Measurements from ENCODE around the gene TRIP12. TPM values are rescaled to one million over a fixed set of nuclear protein-coding genes. Genes with fewer than 3 reads are reported as not detected.
"Not testable (repeated sequence)": the region's sequence is repeated elsewhere in the genome, so short reads cannot be mapped to it uniquely, and the experiment has no call there.

The TRIP12 gene
- total RNA-seq, 1 experiment from 2014 or later: 97.9 TPM

DNA sequence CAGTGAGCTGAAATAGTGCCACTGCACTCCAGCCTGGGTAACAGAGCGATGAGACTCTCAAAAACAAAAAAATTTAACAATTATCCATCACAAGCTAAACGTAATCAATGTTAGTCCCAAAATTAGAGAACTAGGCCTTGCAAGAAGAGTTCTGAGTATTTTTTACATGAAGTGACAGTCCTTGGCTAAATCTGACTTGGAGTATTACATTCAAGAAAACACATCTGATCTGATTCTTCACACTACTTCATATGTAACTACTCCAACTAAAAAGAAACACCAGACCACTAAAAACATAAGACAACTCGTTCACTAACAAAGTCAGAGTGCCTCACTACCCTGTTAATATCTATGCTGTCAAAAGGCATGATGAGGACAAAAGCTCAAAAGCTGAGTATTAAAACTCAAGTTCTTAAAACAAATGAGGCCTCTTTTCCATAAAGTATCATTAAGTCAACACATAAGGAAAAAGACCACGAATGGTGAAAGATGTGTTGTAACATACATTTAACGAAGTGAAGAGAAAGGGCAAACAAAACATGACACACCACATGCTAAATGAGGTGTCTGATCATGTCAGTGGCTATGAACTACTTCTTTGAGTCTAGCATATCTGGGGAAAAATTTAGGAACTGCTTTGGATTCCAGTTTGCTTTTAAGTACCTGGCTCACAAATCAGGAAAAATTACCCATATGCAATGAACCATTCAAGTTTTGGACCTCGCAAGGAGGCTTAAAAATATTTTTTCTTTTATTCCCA, 42.4 kb downstream of the TRIP12 start:
- no peak for DNase-seq (ENCODE audit: low spot score)

DNA sequence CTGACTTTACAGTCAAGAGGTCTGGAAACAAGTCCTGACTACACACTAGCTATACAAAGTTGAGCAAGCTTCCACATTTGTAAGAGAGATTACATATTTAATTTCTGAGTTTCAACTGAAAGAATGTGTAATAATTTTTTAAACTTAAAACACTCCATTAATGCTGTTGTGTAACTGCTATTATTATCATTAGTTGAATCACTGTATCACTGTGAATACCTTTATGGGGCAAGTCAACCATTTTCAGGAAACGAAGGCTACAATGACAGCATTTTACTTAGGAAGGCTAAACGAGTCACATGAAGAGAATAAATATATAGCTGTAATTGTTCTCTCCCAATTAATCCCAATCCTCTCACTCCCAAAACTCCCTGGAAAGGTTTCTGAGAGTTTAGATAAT, 46.3 kb downstream of the TRIP12 start:
- no peak for DNase-seq (ENCODE audit: low spot score)

DNA sequence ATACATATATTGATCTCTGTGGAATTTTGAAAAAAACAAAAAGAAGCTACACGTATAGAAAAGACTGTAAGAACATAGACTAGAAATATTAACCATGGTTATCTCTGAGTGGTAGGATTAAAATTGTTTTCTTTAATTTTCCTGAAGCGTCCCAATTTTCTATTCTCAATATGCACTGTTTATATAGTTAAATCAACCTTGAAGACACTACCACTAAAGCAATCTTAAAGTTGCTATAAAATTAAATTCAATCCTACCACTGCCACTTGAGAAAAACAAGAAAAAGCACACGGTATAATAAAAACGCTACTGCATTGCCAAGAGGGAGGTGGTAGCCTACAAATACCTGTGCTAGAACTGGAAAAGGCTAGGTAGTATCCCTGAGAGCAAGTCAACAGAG, 47.2 kb downstream of the TRIP12 start:
- no peak for DNase-seq (ENCODE audit: low spot score)

DNA sequence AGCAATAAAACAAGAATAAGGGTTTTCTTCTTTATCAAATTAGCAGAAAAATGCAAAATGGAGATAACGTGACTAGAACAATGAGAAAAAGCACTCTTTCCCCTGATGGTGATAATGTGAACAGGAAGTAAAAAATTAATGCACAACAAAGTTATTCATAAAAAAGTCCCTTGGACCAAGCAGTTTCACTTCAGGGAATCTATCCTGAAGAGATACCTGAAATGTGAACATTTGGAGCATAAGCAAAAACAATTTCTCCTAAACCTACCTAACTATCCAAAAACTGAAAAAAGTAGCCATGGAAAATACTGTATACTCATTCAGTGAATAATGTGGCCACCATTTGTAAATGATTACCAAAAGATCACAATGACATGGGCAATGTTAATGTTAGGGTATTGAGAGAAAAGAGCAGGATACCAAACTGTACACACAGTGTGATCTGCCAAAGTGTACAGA, 48.7 kb downstream of the TRIP12 start:
- no peak for DNase-seq (ENCODE audit: low spot score)

DNA sequence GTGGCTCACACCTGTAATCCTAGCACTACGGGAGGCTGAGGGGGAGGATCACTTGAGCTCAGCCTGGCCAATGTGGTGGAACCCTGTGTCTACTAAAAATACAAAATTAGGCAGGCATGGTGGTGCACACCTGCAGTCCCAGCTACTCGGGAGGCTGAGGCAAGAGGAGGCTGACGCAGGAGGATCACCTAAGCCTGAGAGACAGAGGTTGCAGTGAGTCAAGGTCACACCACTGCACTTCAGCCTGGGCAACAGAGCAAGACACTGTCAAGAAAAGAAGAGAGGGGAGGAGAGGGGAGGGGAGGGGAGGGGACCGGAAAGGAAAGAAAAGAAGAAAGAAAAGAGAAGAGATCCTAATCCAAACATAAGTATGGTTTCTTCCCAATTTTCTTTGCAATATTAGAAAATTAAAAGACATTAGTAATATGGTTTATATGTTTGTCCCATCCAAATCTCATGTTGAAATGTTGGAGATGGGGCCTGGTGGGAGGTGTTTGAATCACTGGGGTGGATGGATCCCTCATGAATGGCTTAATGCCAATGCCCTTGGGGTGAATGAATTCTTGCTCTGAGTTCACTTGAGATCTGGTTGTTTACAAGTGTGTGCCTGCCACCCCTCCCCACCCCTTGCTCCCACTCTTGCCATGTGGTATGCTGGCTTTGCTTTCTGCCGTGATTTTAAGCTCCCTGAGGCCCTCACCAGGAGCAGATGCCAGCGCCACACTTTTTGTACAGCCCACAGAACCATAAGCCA, 50.7 kb downstream of the TRIP12 start:
- no peak for DNase-seq (ENCODE audit: low spot score)

DNA sequence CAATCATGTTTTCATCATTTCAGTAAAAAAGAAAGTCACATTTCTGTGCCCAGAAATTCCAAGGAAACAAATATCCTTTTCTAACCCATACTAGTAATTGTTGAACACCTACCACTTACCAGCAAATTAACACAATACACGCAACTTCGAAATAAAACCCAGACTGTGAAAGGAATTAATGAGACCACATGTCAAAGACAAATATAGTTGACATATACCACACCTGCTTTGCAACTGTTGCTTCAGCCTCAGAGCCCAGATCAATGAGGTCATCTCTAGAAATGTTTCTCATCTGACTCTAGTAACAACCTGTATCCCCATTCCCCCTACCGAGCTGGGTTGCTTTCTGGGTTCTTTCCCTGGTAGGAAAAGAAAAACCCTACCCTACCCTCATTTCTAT, 52.6 kb downstream of the TRIP12 start:
- no peak for DNase-seq (ENCODE audit: low spot score)

DNA sequence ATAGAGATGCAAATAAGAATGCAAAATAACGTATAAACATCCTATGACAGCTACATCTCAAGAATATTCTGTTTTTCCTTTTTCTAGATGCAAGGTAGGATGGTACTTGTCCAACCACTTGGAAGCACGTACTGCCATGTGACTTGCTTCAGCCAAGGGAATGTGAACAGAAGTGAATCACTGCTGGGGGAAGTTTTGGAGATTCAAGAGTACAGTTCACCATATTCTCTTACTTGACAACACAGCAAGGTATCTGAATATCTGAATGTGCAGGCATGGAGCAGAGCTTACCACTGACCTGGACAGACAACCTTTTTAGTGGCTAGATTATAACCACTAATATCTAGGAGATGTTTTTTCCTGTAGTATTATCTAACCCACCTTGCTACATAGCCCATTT, 53.0 kb downstream of the TRIP12 start:
- DNase-seq (ENCODE audit: low spot score): no peak

DNA sequence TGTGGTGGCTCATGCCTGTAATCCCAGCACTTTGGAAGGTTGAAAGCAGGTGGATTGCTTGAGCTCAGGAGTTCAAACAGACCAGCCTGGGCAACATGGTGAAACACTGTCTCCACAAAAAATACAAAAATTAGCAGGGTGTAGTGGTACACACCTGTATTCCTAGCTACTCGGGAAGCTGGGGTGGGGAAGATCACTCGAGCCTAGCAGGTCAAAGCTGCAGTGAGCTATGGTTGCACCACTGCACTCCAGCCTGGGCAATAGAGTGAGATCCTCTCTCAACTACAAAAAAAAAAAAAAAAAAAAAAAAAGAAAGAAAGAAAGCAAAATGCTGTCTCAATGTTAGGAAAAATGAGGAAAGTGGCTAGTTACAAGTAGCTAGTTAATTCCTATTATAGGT, 56.8 kb downstream of the TRIP12 start:
- no peak for DNase-seq (ENCODE audit: low spot score)

DNA sequence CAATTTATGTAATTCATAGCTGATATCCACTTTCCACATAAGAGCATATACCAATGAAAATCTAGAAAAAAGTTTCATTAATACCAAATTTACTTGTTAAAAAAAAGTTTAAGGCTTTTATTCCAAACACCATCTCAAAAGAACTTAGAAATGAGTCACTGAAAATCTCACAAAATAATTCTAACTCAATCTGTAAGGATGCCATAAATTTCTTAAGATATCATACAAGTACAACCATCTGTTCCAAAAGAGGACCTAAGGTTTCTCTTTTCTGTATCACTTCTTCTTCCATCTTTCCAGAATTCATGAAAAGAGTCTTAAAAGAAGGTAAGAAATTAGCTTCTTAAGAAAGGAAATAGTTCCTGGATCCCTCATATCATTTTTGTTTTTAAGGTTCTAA, 60.4 kb downstream of the TRIP12 start:
- DNase-seq (ENCODE audit: low spot score): no peak

DNA sequence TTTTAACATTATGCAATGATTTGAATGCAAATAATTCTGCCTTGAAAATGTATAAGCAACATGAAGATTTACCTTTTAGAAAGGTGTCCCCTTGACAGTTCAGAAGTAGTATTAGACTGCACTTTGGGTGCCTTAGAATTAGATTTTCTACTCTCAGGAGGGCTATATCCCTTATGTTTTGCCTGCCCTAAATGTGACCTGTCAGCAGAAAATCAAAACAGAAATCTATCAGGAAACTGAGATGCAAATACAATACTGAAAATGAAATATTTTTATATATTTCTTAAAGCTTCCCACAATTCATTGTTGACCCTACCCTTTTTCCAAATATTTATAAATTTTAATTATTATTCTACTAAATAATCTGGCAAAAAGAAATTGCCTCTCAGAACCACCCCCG, 61.5 kb downstream of the TRIP12 start:
- DNase-seq (ENCODE audit: low spot score): no peak

DNA sequence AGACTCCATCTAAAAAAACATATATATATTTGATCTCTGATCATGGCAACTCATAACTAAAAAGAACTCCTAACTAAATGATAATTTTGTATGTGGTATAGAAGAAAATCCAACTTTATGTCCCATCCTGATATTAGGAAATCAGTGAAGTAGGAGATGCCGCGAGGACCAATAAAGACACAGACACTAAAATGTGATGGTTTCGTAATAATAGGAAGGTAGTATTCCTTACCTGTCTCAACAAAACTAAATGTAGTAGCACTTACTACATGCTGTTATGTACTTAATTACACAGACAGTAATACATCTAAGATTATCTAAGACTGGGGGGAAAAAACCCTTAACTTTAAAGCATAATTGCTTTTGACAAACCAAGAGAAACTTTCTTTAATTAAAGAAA, 63.5 kb downstream of the TRIP12 start:
- DNase-seq (ENCODE audit: low spot score): no peak

DNA sequence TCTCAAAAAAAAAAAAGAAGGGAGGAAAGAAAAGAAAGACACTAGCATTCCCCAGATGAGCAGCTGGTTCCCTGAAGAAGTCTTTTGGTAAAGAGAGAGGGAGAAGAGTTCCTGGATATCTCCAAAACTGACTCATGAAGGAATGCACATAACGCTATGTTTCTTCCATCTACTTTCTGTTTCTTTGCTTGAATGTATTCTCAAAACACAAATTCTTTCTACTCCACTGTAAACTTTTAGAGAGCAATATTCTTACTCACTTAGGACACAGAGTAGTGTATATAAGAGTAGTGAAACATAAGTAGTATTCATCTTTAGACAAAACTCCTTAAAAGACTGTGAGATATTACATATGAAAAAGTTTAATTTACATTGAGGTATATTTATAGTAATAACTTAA, 64.2 kb downstream of the TRIP12 start:
- no peak for DNase-seq (ENCODE audit: low spot score)

DNA sequence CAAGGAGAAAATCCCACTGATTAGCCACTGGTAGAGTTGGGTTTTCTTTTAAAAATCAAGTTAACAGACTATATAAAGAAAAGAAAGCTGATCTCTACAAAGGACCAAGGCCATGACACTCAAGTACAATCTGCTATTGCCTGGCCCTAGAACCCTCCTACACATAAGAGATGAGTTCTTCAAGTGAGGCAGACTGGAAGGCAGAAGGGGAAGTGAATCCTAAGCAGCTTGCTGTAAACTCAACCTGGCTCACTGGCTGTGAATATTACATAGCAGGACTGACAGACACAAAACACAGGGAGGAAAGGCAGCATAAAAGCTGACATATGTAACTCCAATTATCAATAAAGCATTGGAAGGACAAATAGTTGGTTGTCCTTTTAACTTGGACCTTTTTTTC, 65.4 kb downstream of the TRIP12 start:
- no peak for DNase-seq (ENCODE audit: low spot score)

DNA sequence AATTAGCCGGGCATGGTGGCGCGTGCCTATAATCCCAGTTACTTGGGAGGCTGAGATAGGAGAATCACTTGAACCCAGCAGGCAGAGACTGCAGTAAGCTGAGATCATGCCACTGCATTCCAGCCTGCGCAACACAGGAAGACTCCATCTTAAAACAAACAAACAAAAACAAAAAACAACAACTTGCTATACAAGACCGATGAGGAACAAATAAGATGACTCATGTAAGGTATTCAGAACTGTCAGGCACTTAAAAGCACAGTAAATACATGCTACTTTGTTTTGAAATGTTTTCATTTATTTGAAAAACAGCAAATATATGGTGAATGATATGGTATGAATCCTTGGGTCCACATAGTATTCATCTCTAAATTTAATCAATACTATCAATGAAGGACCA, 66.7 kb downstream of the TRIP12 start:
- no peak for DNase-seq (ENCODE audit: low spot score)

DNA sequence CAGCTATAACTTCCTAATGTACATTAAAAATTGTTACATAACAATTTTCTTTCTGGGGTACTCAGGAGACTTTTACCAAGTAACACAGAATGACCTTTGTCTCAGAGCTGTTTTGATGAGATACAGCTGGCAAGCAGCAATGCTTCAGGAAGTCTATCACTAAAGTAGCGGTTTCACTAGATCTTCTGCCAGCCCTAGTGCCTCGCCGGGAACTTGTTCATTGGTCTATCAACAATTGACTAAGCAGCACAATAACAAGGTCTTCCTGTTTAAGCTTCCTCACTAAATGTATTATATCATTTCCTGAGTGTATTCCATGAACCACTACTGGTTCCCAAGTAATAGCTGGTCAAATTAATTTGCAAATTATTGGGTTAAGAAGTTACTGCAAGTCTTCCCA, 69.2 kb downstream of the TRIP12 start:
- no peak for DNase-seq (ENCODE audit: low spot score)

DNA sequence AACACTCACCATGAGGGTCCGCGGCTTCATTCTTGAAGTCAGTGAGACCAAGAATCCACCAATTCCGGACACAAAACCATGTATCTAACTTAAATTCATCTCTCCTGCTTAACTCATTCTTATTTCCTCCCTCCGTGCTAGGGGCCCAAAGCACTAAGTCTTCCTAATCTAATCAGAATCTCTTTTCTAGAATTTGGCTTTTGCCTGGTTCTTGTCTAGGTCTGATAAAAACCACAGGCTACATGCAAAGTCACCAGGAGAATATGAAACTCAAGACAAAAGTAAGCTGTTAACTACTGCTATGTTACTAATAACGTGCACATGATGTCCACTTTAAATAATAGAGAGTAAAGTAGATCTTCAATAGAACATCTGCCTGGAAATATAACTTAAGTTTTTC, 69.9 kb downstream of the TRIP12 start:
- no peak for DNase-seq (ENCODE audit: low spot score)

DNA sequence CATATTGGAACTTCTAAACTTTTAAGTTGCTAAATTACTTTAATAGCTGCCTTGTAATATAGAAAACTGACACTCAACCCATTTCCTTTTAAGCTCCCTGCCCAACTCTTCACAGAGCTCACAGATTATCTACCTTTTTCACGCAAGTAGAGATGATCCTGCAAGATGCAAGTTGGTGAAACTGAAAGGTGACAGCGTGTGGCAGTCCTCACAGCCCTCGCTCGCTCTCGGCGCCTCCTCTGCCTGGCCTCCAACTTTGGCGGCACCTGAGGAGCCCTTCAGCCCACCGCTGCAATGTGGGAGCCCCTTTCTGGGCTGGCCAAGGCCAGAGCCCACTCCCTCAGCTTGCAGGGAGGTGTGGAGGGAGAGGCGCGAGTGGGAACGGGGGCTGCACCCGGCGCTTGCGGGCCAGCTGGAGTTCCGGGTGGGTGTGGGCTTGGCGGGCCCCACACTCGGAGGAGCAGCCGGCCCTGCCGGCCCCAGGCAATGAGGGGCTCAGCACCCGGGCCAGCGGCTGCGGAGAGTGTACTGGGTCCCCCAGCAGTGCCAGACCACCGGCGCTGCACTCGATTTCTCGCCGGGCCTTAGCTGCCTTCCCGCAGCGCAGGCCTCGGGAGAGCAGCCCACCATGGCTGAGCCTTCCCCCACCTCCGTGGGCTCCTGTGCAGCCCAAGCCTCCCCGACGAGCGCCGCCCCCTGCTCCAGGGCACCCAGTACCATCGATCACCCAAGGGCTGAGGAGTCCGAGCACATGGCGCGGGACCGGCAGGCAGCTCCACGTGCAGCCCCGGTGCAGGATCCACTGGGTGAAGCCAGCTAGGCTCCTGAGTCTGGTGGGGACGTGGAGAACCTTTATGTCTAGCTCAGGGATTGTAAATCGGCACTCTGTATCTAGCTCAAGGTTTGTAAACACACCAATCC, 71.2 kb downstream of the TRIP12 start:
- not testable (repeated sequence) for DNase-seq (ENCODE audit: low spot score)

DNA sequence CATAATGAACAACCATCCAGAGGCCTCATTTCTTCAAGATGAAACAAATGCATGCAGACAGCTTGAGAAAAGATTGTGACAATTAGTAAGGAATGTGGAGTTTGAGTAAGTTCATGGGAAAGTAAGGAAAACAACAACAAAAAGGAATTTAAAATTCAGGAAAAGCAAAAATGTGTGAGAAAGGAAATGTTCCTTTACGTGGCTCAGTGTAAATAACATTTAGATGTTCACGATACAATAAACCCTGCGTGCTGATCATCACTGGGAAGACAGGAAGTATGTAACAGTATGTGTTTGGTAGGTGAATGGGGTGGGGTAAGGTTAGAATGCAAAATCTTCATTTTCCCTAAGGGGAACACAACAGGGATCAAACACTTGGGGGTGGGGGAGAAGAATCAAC, 72.7 kb downstream of the TRIP12 start:
- no peak for DNase-seq (ENCODE audit: low spot score)

DNA sequence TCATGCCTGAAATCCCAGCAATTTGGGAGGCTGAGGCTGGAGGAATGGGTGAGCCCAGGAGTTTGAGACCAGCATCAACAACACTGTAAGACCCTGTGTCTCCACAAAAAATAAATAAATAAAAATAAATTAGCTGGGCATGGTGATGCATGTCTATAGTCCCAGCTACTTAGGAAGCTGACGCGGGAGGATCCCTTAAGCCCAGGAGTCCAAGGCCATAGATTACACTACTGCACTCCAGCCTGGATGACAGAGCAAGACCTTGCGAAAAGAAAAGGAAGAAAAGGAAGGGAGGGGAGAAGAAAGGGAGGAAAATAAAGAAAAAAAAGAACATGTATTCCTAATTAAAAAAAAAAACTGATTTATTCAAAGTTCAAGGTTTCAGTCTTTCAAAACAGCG, 78.2 kb downstream of the TRIP12 start:
- no peak for DNase-seq (ENCODE audit: low spot score)

DNA sequence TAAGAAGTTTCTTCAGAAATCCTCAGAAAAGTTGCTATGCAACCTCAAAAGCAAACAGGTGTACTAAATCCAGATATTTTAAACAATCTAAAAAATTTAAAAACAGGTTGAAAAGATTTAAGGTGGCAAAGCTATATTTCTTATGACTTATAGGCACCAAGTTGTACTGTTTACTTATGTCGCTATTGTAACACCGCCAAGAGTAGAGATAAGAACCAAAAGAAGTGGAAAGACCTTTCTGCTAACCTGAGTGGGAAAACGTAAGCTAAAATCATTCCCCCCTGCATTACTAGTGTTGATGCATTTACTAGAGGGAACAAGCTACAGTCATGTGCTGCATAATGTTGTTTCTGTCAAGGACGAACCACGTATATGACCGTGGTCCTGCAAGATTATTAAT, 83.1 kb downstream of the TRIP12 start:
- DNase-seq (ENCODE audit: low spot score): no peak

DNA sequence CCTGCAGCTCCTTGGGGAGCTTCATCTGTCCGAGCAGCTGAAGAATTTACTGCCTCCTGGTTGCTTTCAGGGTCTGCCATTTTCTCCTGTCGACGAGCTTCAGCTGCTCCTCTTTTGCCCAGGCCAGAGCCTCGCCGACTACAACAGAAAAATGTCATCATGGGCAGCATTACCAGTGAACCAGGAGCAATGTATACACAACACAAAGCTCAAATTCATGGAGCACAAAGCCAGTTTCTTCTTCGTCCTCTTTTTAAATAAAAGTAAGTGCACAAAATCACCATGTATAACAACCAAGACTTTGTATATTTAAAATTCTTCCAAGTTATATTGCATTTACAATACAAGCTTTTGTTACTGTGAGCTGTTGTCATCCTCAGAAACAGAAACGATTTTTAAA, 85.0 kb downstream of the TRIP12 start:
- DNase-seq (ENCODE audit: low spot score): no peak

DNA sequence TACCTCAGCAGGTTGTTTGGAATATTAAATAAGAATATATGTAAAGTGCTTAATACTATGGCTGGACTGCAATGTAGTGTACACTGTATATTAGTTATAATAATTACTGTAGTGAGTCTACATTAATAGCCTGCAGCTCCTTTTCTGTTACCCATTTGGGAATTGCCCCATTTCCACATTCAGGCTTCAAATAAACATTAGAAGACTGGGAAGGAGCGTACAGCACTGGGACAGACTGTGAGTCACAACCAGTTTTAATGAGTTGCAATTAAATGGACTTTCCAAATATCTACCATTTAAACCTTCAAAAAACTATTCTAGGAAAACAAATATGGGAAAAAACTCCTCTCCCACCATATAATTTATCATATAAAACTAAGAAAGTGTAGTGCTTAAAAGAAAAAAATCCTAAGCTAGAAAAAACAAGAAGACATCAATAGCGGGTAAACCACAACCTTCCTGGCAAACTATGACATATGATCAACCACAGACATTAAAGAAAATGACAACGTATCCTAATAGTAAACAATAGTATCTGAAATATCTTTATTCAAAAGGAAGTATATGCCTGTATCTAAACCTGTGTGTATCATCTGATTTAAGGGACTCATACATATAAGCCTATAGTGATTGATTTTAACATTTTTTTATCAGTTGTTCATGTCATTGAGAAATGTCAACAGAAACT, 86.1 kb downstream of the TRIP12 start:
- DNase-seq (ENCODE audit: low spot score): no peak
